Right hindlimb (tissue), 1 donor: ENCODE measurements around the gene CEACAM18.
"Not testable (repeated sequence)": the region's sequence is repeated elsewhere in the genome, so short reads cannot be mapped to it uniquely, and the experiment has no call there.

Experiments
- DNase-seq: peaks from one replicate; pipeline ENCODE4 v3.0.0-alpha.2; 2018

Gene CEACAM18

GRCh38 chr19:51462276-51462675 lies 16.1 kb upstream of the CEACAM18 start:
- no peak for DNase-seq

GRCh38 chr19:51462681-51463080 lies 15.7 kb upstream of the CEACAM18 start:
- no peak for DNase-seq

GRCh38 chr19:51463976-51464581 lies 14.3 kb upstream of the CEACAM18 start:
- not testable (repeated sequence) for DNase-seq

- no peak for DNase-seq
Observed at GRCh38 chr19:51466723-51467122, 11.6 kb upstream of the CEACAM18 start.

GRCh38 chr19:51467864-51468544 lies 10.3 kb upstream of the CEACAM18 start:
- DNase-seq = no peak

- no peak for DNase-seq
Observed at GRCh38 chr19:51468545-51468920, 9.8 kb upstream of the CEACAM18 start.

- no peak for DNase-seq
Observed at GRCh38 chr19:51469162-51469561, 9.2 kb upstream of the CEACAM18 start.

GRCh38 chr19:51469629-51470028 lies 8.7 kb upstream of the CEACAM18 start:
- DNase-seq = no peak

GRCh38 chr19:51470966-51471365 lies 7.4 kb upstream of the CEACAM18 start:
- DNase-seq = no peak

- DNase-seq = no peak
Observed at GRCh38 chr19:51471527-51471926, 6.8 kb upstream of the CEACAM18 start.

- no peak for DNase-seq
Observed at GRCh38 chr19:51472607-51473006, 5.7 kb upstream of the CEACAM18 start.

GRCh38 chr19:51473009-51473707 lies 5.2 kb upstream of the CEACAM18 start:
- peak; percentile 55 for DNase-seq

GRCh38 chr19:51476164-51476563 lies 2.2 kb upstream of the CEACAM18 start:
- DNase-seq = no peak

- no peak for DNase-seq
Observed at GRCh38 chr19:51477344-51477743, 995 bp upstream of the CEACAM18 start.

GRCh38 chr19:51479531-51480331 lies 1.4 kb downstream of the CEACAM18 start:
- DNase-seq = no peak

GRCh38 chr19:51480590-51480989 lies 2.3 kb downstream of the CEACAM18 start:
- no peak for DNase-seq

GRCh38 chr19:51485960-51486660 lies 7.8 kb downstream of the CEACAM18 start:
- DNase-seq = no peak

- DNase-seq = no peak
Observed at GRCh38 chr19:51488491-51488890, 10.2 kb downstream of the CEACAM18 start.

- DNase-seq = no peak
Observed at GRCh38 chr19:51489113-51489512, 10.8 kb downstream of the CEACAM18 start.

GRCh38 chr19:51490676-51491075 lies 12.3 kb downstream of the CEACAM18 start:
- no peak for DNase-seq

- DNase-seq = no peak
Observed at GRCh38 chr19:51491586-51491985, 13.2 kb downstream of the CEACAM18 start.

GRCh38 chr19:51493776-51494175 lies 15.4 kb downstream of the CEACAM18 start:
- DNase-seq = no peak

GRCh38 chr19:51497666-51498065 lies 19.3 kb downstream of the CEACAM18 start:
- no peak for DNase-seq
